Progenitor cell of endocrine pancreas (in vitro differentiated cells): ENCODE measurements around the gene PRPSAP2. TPM values are rescaled to one million over a fixed set of nuclear protein-coding genes. Genes with fewer than 3 reads are reported as not detected.
"Not testable (repeated sequence)": the region's sequence is repeated elsewhere in the genome, so short reads cannot be mapped to it uniquely, and the experiment has no call there.

Experiments used
- DNase-seq: peaks from one replicate; pipeline ENCODE4 v3.0.0; 2021; ENCODE audit warnings: low spot score; ENCODE audit not compliant: unreplicated experiment
- H3K27ac Mint-ChIP-seq: 2 replicates; pipeline ENCODE4 v1.8.0; 2021; ENCODE audit warnings: mild to moderate bottlenecking, moderate library complexity, mixed read lengths
- H3K27me3 Mint-ChIP-seq: 2 replicates; pipeline ENCODE4 v1.8.0; 2021; ENCODE audit warnings: mixed read lengths
- H3K36me3 Mint-ChIP-seq: 2 replicates; pipeline ENCODE4 v1.8.0; 2022; ENCODE audit warnings: mixed read lengths; ENCODE audit not compliant: insufficient read depth
- H3K4me1 Mint-ChIP-seq: 2 replicates; pipeline ENCODE4 v1.8.0; 2021; ENCODE audit warnings: low read depth, mixed read lengths
- H3K4me3 Mint-ChIP-seq: 2 replicates; pipeline ENCODE4 v1.8.0; 2021; ENCODE audit warnings: low read depth, mild to moderate bottlenecking, moderate library complexity, mixed read lengths
- H3K9me3 Mint-ChIP-seq: 2 replicates; pipeline ENCODE4 v1.8.0; 2021; ENCODE audit warnings: low read depth, mixed read lengths
- long read RNA-seq: library from polyadenylated mRNA; unstranded; transcript quantifications from one replicate; pipeline ENCODE4 v2.0.0, GENCODE V29; 2020
- total RNA-seq: library from RNA; stranded (reverse); gene quantifications from 2 replicates; pipeline ENCODE4 v1.2.1, GENCODE V29; 2021
- TF ChIP-seq, protein P1 (sequence below): fragments of 200-600 bp; sonication (generic); IDR thresholded peaks from one replicate; pipeline ENCODE4 v1.5.0; 2021; ENCODE audit warnings: antibody characterized with exemption, mild to moderate bottlenecking; ENCODE audit not compliant: unreplicated experiment

Gene PRPSAP2, protein sequence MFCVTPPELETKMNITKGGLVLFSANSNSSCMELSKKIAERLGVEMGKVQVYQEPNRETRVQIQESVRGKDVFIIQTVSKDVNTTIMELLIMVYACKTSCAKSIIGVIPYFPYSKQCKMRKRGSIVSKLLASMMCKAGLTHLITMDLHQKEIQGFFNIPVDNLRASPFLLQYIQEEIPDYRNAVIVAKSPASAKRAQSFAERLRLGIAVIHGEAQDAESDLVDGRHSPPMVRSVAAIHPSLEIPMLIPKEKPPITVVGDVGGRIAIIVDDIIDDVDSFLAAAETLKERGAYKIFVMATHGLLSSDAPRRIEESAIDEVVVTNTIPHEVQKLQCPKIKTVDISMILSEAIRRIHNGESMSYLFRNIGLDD
- 66.9 and 67.7 TPM in 2 replicates for total RNA-seq
- long read RNA-seq, transcript PRPSAP2-216 (10 exons, 1,872 nt): minor isoform, 5 of 271 reads
- long read RNA-seq, transcript PRPSAP2-201 (12 exons, 1,910 nt): major isoform, 142 of 271 reads
- long read RNA-seq, partial matches to known transcripts: 15 of 271 reads
- long read RNA-seq, other reads (novel, unspliced or antisense): 108 of 271 reads

DNA sequence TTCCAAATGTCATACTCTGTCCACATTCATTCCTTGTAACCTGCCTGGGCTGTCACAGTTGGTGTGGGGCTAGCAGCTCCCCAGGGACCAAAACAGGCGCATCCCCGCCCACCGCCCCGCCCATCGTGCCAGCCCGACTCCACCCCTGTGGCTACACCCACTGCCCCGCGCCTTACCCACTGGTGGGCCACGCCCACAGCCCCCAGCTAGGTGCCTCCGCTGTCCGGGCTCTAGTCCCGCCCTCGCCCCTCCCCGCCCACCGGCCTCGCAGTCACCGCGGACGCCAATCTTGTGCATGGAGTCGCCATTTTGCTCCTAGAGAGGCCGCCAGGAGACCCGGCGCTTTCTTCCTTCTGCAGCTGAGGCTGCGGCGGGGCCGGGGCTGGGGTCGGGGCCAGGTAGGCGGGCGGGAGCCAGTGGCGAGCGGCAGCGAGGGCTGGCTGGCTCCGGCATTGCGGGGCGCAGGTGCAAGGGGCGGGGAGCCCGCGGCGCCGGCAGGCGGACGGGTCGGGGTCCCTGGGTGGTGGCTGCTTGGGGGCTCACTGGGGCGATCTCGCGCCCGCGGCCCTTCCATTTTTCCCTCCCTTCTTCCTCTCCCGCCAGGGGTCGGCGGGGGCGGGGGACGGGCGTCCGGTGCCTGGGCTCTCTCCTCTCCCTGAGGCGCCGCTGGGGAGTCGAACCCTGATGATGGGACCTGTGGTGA, at the start of gene PRPSAP2:
TSS of gene PRPSAP2 (plus strand) at position 268 of the 703 bp plus-strand sequence. CDS start 7,703 bp downstream, outside the sequence.
- peak within 1 kb of the TSS; percentile 83 for H3K4me3 Mint-ChIP-seq
- H3K27me3 Mint-ChIP-seq: no peaks in the 10 kb centered on the region
- H3K27ac Mint-ChIP-seq: peak within 1 kb of the TSS; percentile 77
- no peaks in the 10 kb centered on the region for H3K9me3 Mint-ChIP-seq
- TF ChIP-seq, protein P1, sequence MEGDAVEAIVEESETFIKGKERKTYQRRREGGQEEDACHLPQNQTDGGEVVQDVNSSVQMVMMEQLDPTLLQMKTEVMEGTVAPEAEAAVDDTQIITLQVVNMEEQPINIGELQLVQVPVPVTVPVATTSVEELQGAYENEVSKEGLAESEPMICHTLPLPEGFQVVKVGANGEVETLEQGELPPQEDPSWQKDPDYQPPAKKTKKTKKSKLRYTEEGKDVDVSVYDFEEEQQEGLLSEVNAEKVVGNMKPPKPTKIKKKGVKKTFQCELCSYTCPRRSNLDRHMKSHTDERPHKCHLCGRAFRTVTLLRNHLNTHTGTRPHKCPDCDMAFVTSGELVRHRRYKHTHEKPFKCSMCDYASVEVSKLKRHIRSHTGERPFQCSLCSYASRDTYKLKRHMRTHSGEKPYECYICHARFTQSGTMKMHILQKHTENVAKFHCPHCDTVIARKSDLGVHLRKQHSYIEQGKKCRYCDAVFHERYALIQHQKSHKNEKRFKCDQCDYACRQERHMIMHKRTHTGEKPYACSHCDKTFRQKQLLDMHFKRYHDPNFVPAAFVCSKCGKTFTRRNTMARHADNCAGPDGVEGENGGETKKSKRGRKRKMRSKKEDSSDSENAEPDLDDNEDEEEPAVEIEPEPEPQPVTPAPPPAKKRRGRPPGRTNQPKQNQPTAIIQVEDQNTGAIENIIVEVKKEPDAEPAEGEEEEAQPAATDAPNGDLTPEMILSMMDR: no peak
- peak; percentile 82 for DNase-seq
- H3K36me3 Mint-ChIP-seq: peaks cover 3% of the 10 kb centered on the region
- peaks cover 30% of the 10 kb centered on the region for H3K4me1 Mint-ChIP-seq

DNA sequence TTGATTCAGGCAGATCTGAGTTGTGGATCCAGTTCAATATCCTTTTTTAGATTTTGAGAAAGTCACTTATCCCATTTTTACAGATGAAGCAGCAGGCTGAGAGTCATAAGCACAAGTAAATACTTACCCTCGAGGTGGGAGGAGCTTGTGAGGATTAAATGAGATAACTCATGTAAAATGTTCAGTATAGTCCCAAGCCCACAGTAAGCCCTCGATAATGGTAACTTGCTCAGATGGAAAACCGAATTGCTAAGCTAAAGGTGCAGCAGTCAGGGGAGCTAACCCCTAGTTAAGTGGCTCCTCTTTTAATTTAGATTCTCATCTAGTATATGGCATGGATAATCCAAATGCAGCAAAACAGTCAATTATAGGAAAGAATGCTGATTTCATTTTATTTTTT, 42.0 kb upstream of the PRPSAP2 start:
- not testable (repeated sequence) for DNase-seq, H3K27ac Mint-ChIP-seq, H3K9me3 Mint-ChIP-seq, H3K4me1 Mint-ChIP-seq, H3K4me3 Mint-ChIP-seq, H3K36me3 Mint-ChIP-seq, H3K27me3 Mint-ChIP-seq

DNA sequence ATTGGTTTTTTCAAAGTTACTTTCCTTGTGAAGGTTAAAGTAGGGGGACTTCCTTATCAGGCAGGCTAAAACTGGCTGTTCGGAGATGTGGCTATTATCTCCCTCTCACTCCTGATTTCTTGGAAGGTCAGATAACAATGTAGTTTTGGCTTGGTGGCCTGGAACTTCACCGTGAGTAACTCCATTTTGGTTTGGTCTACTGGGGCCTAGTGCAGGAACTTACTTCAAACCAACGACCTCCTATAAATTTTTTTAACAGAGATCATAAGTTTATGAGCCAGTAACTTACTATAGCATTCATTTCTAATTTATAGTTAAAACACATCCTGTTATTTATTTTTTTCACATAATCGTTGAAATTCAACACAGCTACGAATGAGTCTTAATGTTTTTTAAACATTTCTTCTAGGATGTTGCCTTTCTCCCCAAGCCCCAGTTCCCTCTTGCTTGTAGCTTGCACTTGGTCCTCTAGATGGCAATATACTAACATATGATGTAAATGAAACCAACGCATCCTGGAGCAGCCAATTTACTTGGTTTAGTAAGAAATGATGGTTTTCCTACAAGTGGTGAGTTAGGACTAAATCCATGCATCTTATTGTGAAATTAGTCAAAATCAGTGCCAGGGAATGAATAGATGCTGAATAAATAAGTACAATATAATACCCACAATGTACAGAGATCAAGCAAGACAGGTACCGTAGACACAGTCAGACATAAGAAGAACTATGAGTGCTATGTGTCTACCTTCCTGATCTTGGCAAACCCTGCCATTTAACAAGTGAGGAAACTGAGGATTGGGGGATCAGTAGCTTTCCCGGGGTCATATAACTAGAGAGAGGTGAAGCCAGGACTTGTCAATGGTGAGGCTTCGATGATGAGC, 41.2 kb upstream of the PRPSAP2 start:
- H3K9me3 Mint-ChIP-seq, H3K36me3 Mint-ChIP-seq, H3K27me3 Mint-ChIP-seq, H3K27ac Mint-ChIP-seq, H3K4me1 Mint-ChIP-seq, H3K4me3 Mint-ChIP-seq: not testable (repeated sequence)
- TF ChIP-seq, protein P1: peak; percentile 68
- peak; percentile 13 for DNase-seq

DNA sequence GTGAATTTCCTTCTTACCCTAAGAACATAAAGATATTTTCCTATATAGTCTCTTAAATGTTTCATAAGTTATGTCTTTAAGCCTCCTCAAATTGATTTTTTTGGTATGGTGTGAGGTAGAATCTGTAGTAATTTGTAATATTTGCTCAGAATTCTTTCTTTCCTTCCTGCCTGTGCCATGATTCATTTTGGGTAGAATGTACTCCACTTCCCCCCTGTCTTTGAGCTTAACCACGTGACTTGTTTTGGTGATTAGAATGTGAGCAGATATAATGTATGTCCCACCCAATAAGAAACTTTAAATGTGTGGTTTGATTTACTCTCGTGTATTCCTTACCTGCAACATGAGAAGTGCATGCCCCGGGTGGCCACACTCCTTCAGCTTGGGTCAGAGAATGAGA, 36.5 kb upstream of the PRPSAP2 start:
- not testable (repeated sequence) for H3K4me3 Mint-ChIP-seq, DNase-seq

DNA sequence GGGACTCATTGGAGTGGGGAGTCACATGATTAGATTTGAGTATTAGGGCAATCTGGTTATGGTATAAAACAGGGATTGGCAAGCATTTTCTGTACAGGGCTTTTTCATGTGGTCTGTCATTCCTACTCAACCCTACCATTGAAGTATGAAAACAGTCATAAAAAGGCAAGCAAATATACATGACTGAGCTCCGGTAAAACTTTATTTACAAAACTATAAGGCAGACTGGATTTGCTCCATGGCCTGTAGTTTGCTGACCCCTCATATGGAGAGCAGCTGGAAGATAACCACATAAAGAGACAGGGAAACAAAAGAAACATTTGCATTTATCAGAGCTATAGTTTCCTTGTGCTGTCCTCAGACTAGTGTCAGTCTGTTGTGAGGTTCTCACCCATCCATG, 30.3 kb upstream of the PRPSAP2 start:
- not testable (repeated sequence) for H3K36me3 Mint-ChIP-seq, H3K9me3 Mint-ChIP-seq, H3K4me3 Mint-ChIP-seq, H3K27me3 Mint-ChIP-seq, DNase-seq, H3K4me1 Mint-ChIP-seq, H3K27ac Mint-ChIP-seq

More for the DNA sequence above, 36.5 kb upstream of the PRPSAP2 start:
- not testable (repeated sequence) for H3K4me1 Mint-ChIP-seq, H3K36me3 Mint-ChIP-seq, H3K27ac Mint-ChIP-seq, H3K9me3 Mint-ChIP-seq, H3K27me3 Mint-ChIP-seq

DNA sequence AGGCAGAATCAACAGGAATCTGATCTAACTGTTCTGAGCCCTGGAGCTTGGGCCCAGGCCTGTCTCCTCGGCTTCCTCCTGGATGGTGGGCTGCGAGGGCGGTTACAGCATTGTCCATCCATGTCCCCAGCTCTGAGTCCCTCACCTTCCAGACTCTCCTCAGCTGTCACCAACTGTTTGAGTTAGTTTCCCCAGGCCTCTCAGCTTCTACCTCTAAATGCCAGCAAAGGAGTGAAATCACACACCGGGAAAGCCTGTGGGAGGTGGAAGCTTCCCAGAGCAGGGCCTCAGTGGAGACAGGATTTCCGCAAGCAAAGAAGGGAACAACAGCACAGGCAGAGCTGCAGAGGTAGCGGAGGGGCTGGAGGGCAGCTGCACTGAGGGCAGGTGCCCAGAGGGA, 9.4 kb upstream of the PRPSAP2 start:
- TF ChIP-seq, protein P1: no peak

More for the DNA sequence above, 9.4 kb upstream of the PRPSAP2 start:
- Mint-ChIP-seq H3K4me1 (no peaks in the 10 kb centered on the region), H3K36me3 (no peaks in the 10 kb centered on the region), H3K4me3 (no peak overlapping the region), H3K27me3 (no peaks in the 10 kb centered on the region), H3K9me3 (no peaks in the 10 kb centered on the region), H3K27ac (no peak overlapping the region)
- no peak for DNase-seq
